GM23338 (cell line): ENCODE measurements around the gene PICALM.

ENCODE experiments used
- CREB1 ChIP-seq: fragments of 250-450 bp; sonication (Bioruptor Pico); IDR thresholded peaks from 2 replicates; pipeline ENCODE4 v1.5.0; 2020; ENCODE audit warnings: low read depth, mild to moderate bottlenecking, moderate library complexity
- EZH2 ChIP-seq: fragments of 200-600 bp; sonication (generic); IDR thresholded peaks from one replicate; pipeline ENCODE4 v1.8.0; 2017; ENCODE audit warnings: antibody characterized with exemption, mild to moderate bottlenecking, low read depth; ENCODE audit not compliant: unreplicated experiment
- EZH2phosphoT487 ChIP-seq: fragments of 200-600 bp; sonication (generic); IDR thresholded peaks from one replicate; pipeline ENCODE4 v1.8.1; 2018; ENCODE audit warnings: antibody characterized with exemption; ENCODE audit not compliant: unreplicated experiment
- JUNB ChIP-seq: IDR thresholded peaks from one replicate; pipeline ENCODE4 v1.6.1; 2016; ENCODE audit warnings: antibody characterized with exemption; ENCODE audit not compliant: unreplicated experiment
- NANOG ChIP-seq: IDR thresholded peaks from 2 replicates; pipeline ENCODE4 v1.6.1; 2016; ENCODE audit warnings: antibody characterized with exemption, borderline replicate concordance
- POLR2AphosphoS5 ChIP-seq: IDR thresholded peaks from 2 replicates; pipeline ENCODE4 v1.6.1; 2016; ENCODE audit warnings: antibody characterized with exemption, low read depth
- STAT1 ChIP-seq: IDR thresholded peaks from one replicate; pipeline ENCODE4 v1.6.1; 2016; ENCODE audit warnings: antibody characterized with exemption; ENCODE audit not compliant: unreplicated experiment
- ZNF114 ChIP-seq: fragments of 250-450 bp; sonication (Bioruptor Pico); IDR thresholded peaks from 2 replicates; pipeline ENCODE4 v1.5.0; 2020; ENCODE audit warnings: mild to moderate bottlenecking, moderate library complexity
- ZNF331 ChIP-seq: fragments of 250-450 bp; sonication (Bioruptor Pico); IDR thresholded peaks from 2 replicates; pipeline ENCODE4 v1.5.0; 2020; ENCODE audit warnings: low read depth, mild to moderate bottlenecking, moderate library complexity
- TF ChIP-seq, protein P1 (sequence below), 2 experiments: fragments of 200-600 bp in 1 of 2; sonication (generic) in 1 of 2; conservative IDR thresholded peaks; 2 replicates each; pipeline versions ENCODE4 v1.5.1 to v1.6.1; 2016 to 2017; ENCODE audit warnings: antibody characterized with exemption in 2 of 2, low read depth in 2 of 2, mild to moderate bottlenecking in 2 of 2, moderate library complexity in 1 of 2
- TF ChIP-seq, protein P2 (sequence below): IDR thresholded peaks from one replicate; pipeline ENCODE4 v1.6.1; 2018; ENCODE audit warnings: antibody characterized with exemption; ENCODE audit not compliant: unreplicated experiment
- TF ChIP-seq, protein P3 (sequence below): IDR thresholded peaks from 2 replicates; pipeline ENCODE4 v1.6.1; 2016; ENCODE audit warnings: antibody characterized with exemption
- TF ChIP-seq, protein P4 (sequence below): fragments of 250-450 bp; sonication (Bioruptor Pico); IDR thresholded peaks from 2 replicates; pipeline ENCODE4 v1.5.0; 2020; ENCODE audit warnings: mild to moderate bottlenecking, moderate library complexity

- TF ChIP-seq, protein P1, sequence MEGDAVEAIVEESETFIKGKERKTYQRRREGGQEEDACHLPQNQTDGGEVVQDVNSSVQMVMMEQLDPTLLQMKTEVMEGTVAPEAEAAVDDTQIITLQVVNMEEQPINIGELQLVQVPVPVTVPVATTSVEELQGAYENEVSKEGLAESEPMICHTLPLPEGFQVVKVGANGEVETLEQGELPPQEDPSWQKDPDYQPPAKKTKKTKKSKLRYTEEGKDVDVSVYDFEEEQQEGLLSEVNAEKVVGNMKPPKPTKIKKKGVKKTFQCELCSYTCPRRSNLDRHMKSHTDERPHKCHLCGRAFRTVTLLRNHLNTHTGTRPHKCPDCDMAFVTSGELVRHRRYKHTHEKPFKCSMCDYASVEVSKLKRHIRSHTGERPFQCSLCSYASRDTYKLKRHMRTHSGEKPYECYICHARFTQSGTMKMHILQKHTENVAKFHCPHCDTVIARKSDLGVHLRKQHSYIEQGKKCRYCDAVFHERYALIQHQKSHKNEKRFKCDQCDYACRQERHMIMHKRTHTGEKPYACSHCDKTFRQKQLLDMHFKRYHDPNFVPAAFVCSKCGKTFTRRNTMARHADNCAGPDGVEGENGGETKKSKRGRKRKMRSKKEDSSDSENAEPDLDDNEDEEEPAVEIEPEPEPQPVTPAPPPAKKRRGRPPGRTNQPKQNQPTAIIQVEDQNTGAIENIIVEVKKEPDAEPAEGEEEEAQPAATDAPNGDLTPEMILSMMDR (conservative IDR thresholded peaks at IDR 0.05; ENCODE audit: low read depth in 2 of 2), result no peak
- TF ChIP-seq CREB1 (CRISPR knock-in tag) (no peak), POLR2AphosphoS5 (no peak), EZH2 (no peak), EZH2phosphoT487 (no peak), ZNF331 (CRISPR knock-in tag) (no peak), JUNB (no peak), NANOG (no peak), STAT1 (no peak), ZNF114 (CRISPR knock-in tag) (no peak)
- TF ChIP-seq, protein P2, sequence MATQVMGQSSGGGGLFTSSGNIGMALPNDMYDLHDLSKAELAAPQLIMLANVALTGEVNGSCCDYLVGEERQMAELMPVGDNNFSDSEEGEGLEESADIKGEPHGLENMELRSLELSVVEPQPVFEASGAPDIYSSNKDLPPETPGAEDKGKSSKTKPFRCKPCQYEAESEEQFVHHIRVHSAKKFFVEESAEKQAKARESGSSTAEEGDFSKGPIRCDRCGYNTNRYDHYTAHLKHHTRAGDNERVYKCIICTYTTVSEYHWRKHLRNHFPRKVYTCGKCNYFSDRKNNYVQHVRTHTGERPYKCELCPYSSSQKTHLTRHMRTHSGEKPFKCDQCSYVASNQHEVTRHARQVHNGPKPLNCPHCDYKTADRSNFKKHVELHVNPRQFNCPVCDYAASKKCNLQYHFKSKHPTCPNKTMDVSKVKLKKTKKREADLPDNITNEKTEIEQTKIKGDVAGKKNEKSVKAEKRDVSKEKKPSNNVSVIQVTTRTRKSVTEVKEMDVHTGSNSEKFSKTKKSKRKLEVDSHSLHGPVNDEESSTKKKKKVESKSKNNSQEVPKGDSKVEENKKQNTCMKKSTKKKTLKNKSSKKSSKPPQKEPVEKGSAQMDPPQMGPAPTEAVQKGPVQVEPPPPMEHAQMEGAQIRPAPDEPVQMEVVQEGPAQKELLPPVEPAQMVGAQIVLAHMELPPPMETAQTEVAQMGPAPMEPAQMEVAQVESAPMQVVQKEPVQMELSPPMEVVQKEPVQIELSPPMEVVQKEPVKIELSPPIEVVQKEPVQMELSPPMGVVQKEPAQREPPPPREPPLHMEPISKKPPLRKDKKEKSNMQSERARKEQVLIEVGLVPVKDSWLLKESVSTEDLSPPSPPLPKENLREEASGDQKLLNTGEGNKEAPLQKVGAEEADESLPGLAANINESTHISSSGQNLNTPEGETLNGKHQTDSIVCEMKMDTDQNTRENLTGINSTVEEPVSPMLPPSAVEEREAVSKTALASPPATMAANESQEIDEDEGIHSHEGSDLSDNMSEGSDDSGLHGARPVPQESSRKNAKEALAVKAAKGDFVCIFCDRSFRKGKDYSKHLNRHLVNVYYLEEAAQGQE, result no peak
- TF ChIP-seq, protein P3, sequence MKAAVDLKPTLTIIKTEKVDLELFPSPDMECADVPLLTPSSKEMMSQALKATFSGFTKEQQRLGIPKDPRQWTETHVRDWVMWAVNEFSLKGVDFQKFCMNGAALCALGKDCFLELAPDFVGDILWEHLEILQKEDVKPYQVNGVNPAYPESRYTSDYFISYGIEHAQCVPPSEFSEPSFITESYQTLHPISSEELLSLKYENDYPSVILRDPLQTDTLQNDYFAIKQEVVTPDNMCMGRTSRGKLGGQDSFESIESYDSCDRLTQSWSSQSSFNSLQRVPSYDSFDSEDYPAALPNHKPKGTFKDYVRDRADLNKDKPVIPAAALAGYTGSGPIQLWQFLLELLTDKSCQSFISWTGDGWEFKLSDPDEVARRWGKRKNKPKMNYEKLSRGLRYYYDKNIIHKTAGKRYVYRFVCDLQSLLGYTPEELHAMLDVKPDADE, result no peak
- TF ChIP-seq, protein P4, sequence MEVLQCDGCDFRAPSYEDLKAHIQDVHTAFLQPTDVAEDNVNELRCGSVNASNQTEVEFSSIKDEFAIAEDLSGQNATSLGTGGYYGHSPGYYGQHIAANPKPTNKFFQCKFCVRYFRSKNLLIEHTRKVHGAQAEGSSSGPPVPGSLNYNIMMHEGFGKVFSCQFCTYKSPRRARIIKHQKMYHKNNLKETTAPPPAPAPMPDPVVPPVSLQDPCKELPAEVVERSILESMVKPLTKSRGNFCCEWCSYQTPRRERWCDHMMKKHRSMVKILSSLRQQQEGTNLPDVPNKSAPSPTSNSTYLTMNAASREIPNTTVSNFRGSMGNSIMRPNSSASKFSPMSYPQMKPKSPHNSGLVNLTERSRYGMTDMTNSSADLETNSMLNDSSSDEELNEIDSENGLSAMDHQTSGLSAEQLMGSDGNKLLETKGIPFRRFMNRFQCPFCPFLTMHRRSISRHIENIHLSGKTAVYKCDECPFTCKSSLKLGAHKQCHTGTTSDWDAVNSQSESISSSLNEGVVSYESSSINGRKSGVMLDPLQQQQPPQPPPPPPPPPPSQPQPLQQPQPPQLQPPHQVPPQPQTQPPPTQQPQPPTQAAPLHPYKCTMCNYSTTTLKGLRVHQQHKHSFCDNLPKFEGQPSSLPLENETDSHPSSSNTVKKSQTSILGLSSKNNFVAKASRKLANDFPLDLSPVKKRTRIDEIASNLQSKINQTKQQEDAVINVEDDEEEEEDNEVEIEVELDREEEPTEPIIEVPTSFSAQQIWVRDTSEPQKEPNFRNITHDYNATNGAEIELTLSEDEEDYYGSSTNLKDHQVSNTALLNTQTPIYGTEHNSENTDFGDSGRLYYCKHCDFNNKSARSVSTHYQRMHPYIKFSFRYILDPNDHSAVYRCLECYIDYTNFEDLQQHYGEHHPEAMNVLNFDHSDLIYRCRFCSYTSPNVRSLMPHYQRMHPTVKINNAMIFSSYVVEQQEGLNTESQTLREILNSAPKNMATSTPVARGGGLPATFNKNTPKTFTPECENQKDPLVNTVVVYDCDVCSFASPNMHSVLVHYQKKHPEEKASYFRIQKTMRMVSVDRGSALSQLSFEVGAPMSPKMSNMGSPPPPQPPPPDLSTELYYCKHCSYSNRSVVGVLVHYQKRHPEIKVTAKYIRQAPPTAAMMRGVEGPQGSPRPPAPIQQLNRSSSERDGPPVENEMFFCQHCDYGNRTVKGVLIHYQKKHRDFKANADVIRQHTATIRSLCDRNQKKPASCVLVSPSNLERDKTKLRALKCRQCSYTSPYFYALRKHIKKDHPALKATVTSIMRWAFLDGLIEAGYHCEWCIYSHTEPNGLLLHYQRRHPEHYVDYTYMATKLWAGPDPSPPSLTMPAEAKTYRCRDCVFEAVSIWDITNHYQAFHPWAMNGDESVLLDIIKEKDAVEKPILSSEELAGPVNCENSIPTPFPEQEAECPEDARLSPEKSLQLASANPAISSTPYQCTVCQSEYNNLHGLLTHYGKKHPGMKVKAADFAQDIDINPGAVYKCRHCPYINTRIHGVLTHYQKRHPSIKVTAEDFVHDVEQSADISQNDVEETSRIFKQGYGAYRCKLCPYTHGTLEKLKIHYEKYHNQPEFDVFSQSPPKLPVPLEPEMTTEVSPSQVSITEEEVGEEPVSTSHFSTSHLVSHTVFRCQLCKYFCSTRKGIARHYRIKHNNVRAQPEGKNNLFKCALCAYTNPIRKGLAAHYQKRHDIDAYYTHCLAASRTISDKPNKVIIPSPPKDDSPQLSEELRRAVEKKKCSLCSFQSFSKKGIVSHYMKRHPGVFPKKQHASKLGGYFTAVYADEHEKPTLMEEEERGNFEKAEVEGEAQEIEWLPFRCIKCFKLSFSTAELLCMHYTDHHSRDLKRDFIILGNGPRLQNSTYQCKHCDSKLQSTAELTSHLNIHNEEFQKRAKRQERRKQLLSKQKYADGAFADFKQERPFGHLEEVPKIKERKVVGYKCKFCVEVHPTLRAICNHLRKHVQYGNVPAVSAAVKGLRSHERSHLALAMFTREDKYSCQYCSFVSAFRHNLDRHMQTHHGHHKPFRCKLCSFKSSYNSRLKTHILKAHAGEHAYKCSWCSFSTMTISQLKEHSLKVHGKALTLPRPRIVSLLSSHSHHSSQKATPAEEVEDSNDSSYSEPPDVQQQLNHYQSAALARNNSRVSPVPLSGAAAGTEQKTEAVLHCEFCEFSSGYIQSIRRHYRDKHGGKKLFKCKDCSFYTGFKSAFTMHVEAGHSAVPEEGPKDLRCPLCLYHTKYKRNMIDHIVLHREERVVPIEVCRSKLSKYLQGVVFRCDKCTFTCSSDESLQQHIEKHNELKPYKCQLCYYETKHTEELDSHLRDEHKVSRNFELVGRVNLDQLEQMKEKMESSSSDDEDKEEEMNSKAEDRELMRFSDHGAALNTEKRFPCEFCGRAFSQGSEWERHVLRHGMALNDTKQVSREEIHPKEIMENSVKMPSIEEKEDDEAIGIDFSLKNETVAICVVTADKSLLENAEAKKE (CRISPR knock-in tag), result no peak
Observed at GRCh38 chr11:85967457-85967856, 101.4 kb downstream of the PICALM start.
